Trophoblast cell (in vitro differentiated cells and primary cell): ENCODE results near the gene RAP1GDS1.
"Not testable (repeated sequence)": the region's sequence is repeated elsewhere in the genome, so short reads cannot be mapped to it uniquely, and the experiment has no call there.

ENCODE experiments used
- DNase-seq, 2 donors: peaks; one replicate each; pipeline ENCODE4 v3.0.0-alpha.2; 2016
- H2AFZ ChIP-seq: 2 replicates; pipeline ENCODE4 v1.6.1; 2013; ENCODE audit warnings: low read length, moderate library complexity, mild to moderate bottlenecking; ENCODE audit not compliant: insufficient read depth, poor library complexity
- H2AK5ac ChIP-seq: 2 replicates; pipeline ENCODE4 v1.6.1; 2013; ENCODE audit warnings: mild to moderate bottlenecking, low read length
- H2BK120ac ChIP-seq: 2 replicates; pipeline ENCODE4 v1.6.1; 2013; ENCODE audit warnings: low read length, mild to moderate bottlenecking, moderate library complexity; ENCODE audit not compliant: insufficient read depth, poor library complexity
- H2BK12ac ChIP-seq: 2 replicates; pipeline ENCODE4 v1.6.1; 2013; ENCODE audit warnings: mild to moderate bottlenecking, low read length, moderate library complexity
- H2BK5ac ChIP-seq: 2 replicates; pipeline ENCODE4 v1.6.1; 2013; ENCODE audit warnings: low read length, low read depth, moderate library complexity, mild to moderate bottlenecking; ENCODE audit not compliant: poor library complexity
- H3K14ac ChIP-seq: 2 replicates; pipeline ENCODE4 v1.6.1; 2013; ENCODE audit warnings: mild to moderate bottlenecking, low read length
- H3K18ac ChIP-seq: 2 replicates; pipeline ENCODE4 v1.6.1; 2013; ENCODE audit warnings: mild to moderate bottlenecking, low read length
- H3K23ac ChIP-seq: 2 replicates; pipeline ENCODE4 v1.6.1; 2013; ENCODE audit warnings: low read length
- H3K27ac ChIP-seq: 2 replicates; pipeline ENCODE4 v1.5.1; 2013; ENCODE audit warnings: low read depth, mild to moderate bottlenecking, inconsistent platforms, low read length, moderate library complexity
- H3K27me3 ChIP-seq: 2 replicates; pipeline ENCODE4 v1.6.1; 2013; ENCODE audit warnings: inconsistent platforms, mild to moderate bottlenecking, low read length, moderate library complexity; ENCODE audit not compliant: insufficient read depth
- H3K36me3 ChIP-seq, 2 experiments: 1 replicate in 1 of 2; 2 replicates in 1 of 2; pipeline ENCODE4 v1.6.1; 2013; ENCODE audit warnings: low read length in 2 of 2, mild to moderate bottlenecking in 2 of 2, moderate library complexity in 1 of 2; ENCODE audit not compliant: insufficient read depth in 2 of 2, control insufficient read depth in 1 of 2
- H3K4ac ChIP-seq: 2 replicates; pipeline ENCODE4 v1.6.1; 2013; ENCODE audit warnings: low read depth, mild to moderate bottlenecking, low read length, moderate library complexity
- H3K4me1 ChIP-seq, 2 experiments: 1 replicate in 1 of 2; 2 replicates in 1 of 2; pipeline ENCODE4 v1.6.1; 2013; ENCODE audit warnings: low read length in 2 of 2, mild to moderate bottlenecking in 2 of 2, moderate library complexity in 1 of 2; ENCODE audit not compliant: insufficient read depth in 2 of 2, control insufficient read depth in 1 of 2
- H3K4me2 ChIP-seq: 2 replicates; pipeline ENCODE4 v1.6.1; 2013; ENCODE audit warnings: inconsistent platforms, mild to moderate bottlenecking, low read length, moderate library complexity
- H3K4me3 ChIP-seq: 2 replicates; pipeline ENCODE4 v1.5.1; 2013; ENCODE audit warnings: mild to moderate bottlenecking, low read depth, low read length, inconsistent platforms
- H3K79me1 ChIP-seq: one replicate; pipeline ENCODE4 v1.6.1; 2013; ENCODE audit warnings: low read length
- H3K79me2 ChIP-seq: 2 replicates; pipeline ENCODE4 v1.6.1; 2013; ENCODE audit warnings: low read length, mild to moderate bottlenecking; ENCODE audit not compliant: control insufficient read depth, insufficient read depth, poor library complexity
- H3K9ac ChIP-seq: 2 replicates; pipeline ENCODE4 v1.6.1; 2013; ENCODE audit warnings: mild to moderate bottlenecking, low read length
- H3K9me3 ChIP-seq: 2 replicates; pipeline ENCODE4 v1.6.1; 2013; ENCODE audit warnings: low read depth, mild to moderate bottlenecking, control low read depth, inconsistent platforms, low read length; ENCODE audit not compliant: insufficient read depth
- H4K12ac ChIP-seq: 2 replicates; pipeline ENCODE4 v1.6.1; 2013; ENCODE audit warnings: low read depth, mild to moderate bottlenecking, low read length, moderate library complexity
- H4K8ac ChIP-seq: 2 replicates; pipeline ENCODE4 v1.6.1; 2013; ENCODE audit warnings: low read depth, mild to moderate bottlenecking, low read length, moderate library complexity
- H4K91ac ChIP-seq: one replicate; pipeline ENCODE4 v1.6.1; 2013; ENCODE audit warnings: low read depth, mild to moderate bottlenecking, low read length, moderate library complexity
- WGBS: extraction: QIAGEN DNeasy Blood & Tissue Kit; methylation state at CpG from one replicate; pipeline ENCODE4 v1.1.7; 2013; ENCODE audit warnings: missing lambda C conversion rate; ENCODE audit not compliant: insufficient read length, insufficient coverage; ENCODE audit errors: extremely low coverage; 5-methylcytosine and 5-hydroxymethylcytosine counted together

Gene RAP1GDS1

DNA sequence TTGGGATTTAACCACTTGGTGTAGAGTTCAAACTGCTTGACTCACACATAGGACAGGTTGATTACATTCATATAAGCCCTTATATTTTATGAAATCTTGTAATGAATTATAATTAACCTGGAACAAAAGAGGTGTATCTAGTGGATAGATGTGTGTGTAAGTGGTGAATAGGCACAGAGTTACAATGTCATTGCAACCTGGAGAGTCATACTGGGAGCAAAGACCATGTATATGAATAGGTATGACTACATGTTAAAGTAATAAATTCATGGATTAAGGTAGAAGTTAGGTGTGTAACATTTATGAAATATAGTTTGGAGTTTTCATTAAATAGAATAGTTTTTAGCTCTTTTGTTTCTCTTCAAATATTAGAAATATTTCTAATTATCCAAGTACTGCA is 26.1 kb downstream of the RAP1GDS1 start:
- Histone ChIP-seq H2AFZ (no peak overlapping the region), H2AK5ac (no peak overlapping the region), H3K79me2 (peaks cover 3% of the 10 kb centered on the region), H2BK5ac (no peak overlapping the region), H3K14ac (no peak overlapping the region), H3K36me3 (no peaks in the 10 kb centered on the region), H3K4ac (no peak overlapping the region), H2BK12ac (no peak overlapping the region), H3K4me1 (no peaks in the 10 kb centered on the region), H3K18ac (no peak overlapping the region), H2BK120ac (no peak overlapping the region), H3K79me1 (no peaks in the 10 kb centered on the region), H4K8ac (no peak overlapping the region), H3K4me2 (no peak overlapping the region), H3K27me3 (no peaks in the 10 kb centered on the region), H3K9me3 (no peaks in the 10 kb centered on the region), H3K9ac (no peak overlapping the region), H3K4me3 (no peak overlapping the region), H4K12ac (no peak overlapping the region), H3K27ac (no peak overlapping the region), H4K91ac (no peak overlapping the region), H3K23ac (no peak overlapping the region)
- no peak for DNase-seq

DNA sequence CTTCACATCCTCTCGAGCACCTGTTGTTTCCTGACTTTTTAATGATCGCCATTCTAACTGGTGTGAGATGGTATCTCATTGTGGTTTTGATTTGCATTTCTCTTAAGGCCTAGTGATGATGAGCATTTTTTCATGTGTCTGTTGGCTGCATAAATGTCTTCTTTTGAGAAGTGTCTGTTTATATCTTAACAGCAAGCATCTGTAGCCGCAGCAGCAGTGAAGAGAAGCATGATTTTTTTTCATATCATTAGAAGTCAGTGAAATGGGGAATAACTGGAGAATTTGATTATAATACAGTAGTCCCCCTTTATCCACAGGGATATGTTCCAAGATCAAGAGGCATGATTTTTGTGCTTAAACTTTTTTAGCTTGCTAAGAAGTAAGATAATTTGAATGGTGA is 27.5 kb downstream of the RAP1GDS1 start:
- H3K4ac ChIP-seq, H3K27me3 ChIP-seq, DNase-seq, H3K18ac ChIP-seq, H4K12ac ChIP-seq, H4K91ac ChIP-seq, H3K9me3 ChIP-seq, H3K4me1 ChIP-seq, H3K4me3 ChIP-seq, H3K27ac ChIP-seq, H3K14ac ChIP-seq, H2AFZ ChIP-seq, H3K23ac ChIP-seq, H2BK12ac ChIP-seq, H3K4me2 ChIP-seq, H3K79me2 ChIP-seq, H2AK5ac ChIP-seq, H3K9ac ChIP-seq, H2BK120ac ChIP-seq, H2BK5ac ChIP-seq, H3K36me3 ChIP-seq, H4K8ac ChIP-seq, H3K79me1 ChIP-seq: not testable (repeated sequence)
- no CpG with 5 or more reads among the region's 3 CpGs for WGBS

DNA sequence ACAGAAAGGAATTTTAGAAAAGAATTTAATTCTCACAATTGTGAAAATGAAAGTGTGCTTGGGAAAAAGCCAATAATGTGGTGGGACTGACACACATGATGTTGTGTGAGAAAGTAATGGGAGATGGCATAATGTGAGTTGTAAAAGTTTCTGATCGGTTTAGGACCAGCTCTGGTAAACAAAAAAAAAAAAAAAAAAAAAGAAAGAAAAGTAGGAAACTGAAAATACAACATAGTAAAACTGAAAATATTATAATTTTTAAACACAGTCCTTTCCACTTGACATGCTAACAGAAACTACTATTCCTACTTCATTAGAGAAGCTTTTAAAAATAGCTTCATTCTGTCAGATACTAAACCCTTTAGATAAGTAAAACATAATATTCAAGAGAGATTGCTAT is 28.2 kb downstream of the RAP1GDS1 start:
- Histone ChIP-seq H3K9ac (no peak overlapping the region), H3K4me1 (no peaks in the 10 kb centered on the region), H2BK12ac (no peak overlapping the region), H4K12ac (no peak overlapping the region), H4K8ac (no peak overlapping the region), H3K4me2 (no peak overlapping the region), H3K79me2 (peaks cover 3% of the 10 kb centered on the region), H2AFZ (no peak overlapping the region), H2BK120ac (no peak overlapping the region), H2BK5ac (no peak overlapping the region), H3K27ac (no peak overlapping the region), H3K4me3 (no peak overlapping the region), H3K9me3 (no peaks in the 10 kb centered on the region), H3K18ac (no peak overlapping the region), H4K91ac (no peak overlapping the region), H3K36me3 (no peaks in the 10 kb centered on the region), H3K23ac (no peak overlapping the region), H3K27me3 (no peaks in the 10 kb centered on the region), H2AK5ac (no peak overlapping the region), H3K14ac (no peak overlapping the region), H3K79me1 (no peaks in the 10 kb centered on the region), H3K4ac (no peak overlapping the region)
- no peak for DNase-seq
- WGBS = no CpG with 5 or more reads among the region's 1 CpG

DNA sequence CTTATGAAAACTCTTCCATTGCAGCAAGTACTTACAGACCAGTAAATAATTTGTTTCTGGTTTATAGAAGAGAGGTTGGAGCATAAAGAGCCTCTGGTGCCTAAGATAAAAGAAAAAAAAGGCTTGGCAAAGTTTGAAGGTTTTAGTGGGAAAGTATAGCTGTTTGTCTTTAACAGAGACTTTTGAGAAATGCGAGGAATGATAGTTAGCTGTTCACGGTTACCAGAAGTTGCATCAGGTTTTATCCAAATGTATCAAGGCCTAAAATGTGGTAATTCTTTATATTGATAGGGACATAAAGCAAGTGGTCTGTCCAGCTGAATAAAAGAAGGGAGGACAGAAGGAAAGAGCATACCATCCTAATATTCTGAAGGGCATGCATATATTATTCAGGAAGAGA is 29.3 kb downstream of the RAP1GDS1 start:
- Histone ChIP-seq H2AFZ (no peak overlapping the region), H3K4ac (no peak overlapping the region), H3K4me2 (no peak overlapping the region), H4K8ac (no peak overlapping the region), H2BK120ac (no peak overlapping the region), H4K12ac (no peak overlapping the region), H4K91ac (no peak overlapping the region), H3K14ac (no peak overlapping the region), H3K9ac (no peak overlapping the region), H3K27ac (no peak overlapping the region), H3K9me3 (no peaks in the 10 kb centered on the region), H3K23ac (no peak overlapping the region), H3K79me1 (no peaks in the 10 kb centered on the region), H2AK5ac (no peak overlapping the region), H2BK5ac (no peak overlapping the region), H3K4me1 (no peaks in the 10 kb centered on the region), H3K4me3 (no peak overlapping the region), H3K18ac (no peak overlapping the region), H3K27me3 (no peaks in the 10 kb centered on the region), H3K79me2 (peaks cover 3% of the 10 kb centered on the region), H2BK12ac (no peak overlapping the region), H3K36me3 (no peaks in the 10 kb centered on the region)
- no CpG with 5 or more reads among the region's 2 CpGs for WGBS
- peak in 1 of 2 donors; percentile 3 for DNase-seq
